Inflammatory macrophage treated with lipopolysaccharide for 4 hours (primary cell): ENCODE results near the gene ZFY.

Experiments
- DNase-seq: peaks from one replicate; pipeline ENCODE4 v3.0.0-alpha.2; 2020

ZFY gene

GRCh38 chrY:2934861-2935715 lies at the start of gene ZFY:
ZFY (plus strand) TSS chrY:2935381; CDS start chrY:2953937, 18,556 bp downstream.
- DNase-seq, result peak; percentile 67

DNA sequence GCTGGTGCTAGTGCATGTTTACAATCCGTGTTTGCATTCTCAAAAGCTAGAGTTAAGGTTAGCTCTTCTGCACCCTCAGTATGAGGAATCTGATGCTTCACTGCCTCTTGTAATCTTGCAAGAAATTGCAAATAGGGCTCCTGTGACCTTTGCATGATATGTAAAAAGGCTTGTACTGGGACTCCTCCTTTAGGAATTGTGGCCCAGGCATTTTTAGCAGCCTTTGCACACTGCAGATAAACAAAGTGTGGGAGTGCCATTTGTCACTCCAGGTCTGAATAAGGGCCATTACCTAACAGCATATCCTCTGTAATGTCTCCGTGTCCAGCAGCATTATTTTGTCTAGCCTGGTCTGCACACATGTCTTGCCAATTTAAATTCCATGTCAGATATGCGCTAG lies 49.3 kb upstream of the ZFY start:
- DNase-seq, result no peak

DNA sequence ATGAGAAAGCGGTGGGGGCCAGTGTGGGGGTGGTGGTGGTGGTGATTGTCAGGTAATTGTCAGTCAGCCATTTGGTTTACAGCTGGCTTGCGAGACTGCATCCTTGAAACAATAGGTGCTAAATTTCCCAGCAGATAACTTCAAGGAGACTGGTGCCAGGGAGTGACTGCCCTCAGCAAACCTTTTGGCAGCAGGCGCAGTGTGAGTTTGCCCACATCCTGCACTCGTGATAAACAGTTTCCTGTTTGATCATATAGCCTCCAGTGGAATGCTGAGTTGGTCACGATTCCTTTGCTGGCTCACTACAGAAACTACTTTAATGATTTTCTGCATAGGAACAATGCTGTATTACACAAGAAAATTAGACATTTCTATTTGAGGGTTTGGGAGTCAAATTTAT lies 47.8 kb upstream of the ZFY start:
- DNase-seq, result peak; percentile 56

GRCh38 chrY:2887955-2888354 lies 47.2 kb upstream of the ZFY start:
- DNase-seq, result peak; percentile 60

DNA sequence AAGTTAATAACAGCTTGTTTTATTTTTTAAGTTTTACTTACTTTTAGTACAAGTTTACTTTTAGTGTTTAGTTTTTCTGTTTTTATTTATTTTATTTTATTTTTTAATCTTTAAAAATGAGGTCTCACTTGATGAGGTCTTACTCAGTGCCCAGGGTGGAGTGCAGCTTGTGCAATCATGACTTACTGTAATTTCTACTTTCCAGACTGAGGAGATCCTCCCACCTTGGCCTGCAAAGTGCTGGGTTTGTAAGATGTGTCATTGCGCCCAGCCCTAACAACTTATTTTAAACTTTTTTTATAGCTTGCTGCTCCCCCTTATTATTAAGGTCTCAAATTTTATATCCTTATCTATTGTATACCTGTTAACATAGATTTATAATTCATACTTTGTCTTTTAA lies 41.7 kb upstream of the ZFY start:
- peak; percentile 80 for DNase-seq

DNA sequence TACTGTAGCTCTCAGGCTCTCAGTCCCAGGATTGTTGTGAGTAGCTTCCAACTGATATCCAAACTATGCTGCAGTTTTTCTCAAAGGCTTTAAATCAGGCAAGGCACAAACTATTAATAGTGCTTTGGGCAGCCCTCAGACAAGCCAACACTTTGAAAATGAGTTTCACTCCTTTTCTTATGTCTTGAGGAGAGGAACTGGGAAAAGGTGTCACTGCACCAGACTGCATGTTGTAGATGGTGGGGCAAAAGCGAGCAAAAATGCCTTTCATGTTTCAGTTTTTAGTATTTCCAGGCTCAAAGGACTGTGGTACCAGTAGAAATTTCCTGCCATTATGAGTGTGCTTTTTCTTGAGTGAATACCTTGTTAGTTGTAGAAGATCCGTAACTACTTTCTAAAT lies 39.1 kb upstream of the ZFY start:
- no peak for DNase-seq

DNA sequence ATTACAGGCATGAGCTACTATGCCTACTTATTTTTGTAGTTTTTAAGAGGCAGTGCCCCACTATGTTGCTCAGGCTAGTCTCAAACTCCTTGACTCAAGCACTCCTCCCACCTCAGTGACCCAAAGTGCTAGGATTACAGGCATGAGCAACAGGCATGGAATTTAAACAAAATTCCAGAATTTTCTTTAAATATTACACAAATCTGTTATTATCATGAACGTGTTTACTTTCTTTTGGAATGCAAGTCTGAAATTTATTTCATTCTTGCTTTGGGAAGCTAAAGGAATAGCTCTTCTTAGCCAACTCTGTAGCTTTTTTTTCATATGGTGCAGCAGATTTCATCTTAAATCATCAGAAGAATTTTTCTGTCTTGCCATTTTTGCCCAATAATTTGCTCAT lies 27.8 kb upstream of the ZFY start:
- no peak for DNase-seq

DNA sequence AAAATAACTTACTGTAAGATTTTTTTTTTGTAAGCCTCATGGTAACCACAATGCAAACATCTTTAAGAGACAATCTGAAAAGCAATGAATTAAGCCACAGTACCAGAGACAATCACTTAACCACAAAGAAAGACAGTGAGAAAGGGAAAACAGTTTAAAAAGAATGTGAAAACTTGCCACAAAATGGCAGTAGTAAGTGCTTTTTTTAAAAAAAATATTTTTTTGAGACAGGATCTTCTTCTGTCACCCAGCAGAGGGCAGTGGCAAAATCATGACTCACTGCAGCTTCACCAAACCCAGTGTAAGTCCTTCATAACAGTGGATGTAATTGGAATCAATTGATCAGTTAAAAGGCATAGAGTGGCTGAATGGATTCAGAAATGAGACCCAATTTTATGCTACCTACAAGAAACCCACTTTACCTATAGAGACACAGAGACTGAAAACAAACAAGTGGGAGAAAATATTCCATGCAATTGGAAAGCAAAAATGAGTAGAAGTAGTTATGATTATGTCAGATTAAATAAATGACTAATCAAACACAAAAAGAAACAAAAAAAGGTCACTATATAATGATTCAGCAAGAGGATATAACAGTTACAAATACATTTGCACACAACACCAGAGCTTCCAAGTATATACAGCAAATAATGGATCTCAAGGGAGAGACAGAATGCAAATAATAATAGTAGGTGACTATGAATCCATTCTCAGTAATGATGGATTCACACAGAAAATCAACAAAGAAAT lies 21.9 kb upstream of the ZFY start:
- peak; percentile 54 for DNase-seq

- no peak for DNase-seq
These were observed 1.1 kb upstream of the ZFY start for GRCh38 chrY:2934078-2934477.

DNA sequence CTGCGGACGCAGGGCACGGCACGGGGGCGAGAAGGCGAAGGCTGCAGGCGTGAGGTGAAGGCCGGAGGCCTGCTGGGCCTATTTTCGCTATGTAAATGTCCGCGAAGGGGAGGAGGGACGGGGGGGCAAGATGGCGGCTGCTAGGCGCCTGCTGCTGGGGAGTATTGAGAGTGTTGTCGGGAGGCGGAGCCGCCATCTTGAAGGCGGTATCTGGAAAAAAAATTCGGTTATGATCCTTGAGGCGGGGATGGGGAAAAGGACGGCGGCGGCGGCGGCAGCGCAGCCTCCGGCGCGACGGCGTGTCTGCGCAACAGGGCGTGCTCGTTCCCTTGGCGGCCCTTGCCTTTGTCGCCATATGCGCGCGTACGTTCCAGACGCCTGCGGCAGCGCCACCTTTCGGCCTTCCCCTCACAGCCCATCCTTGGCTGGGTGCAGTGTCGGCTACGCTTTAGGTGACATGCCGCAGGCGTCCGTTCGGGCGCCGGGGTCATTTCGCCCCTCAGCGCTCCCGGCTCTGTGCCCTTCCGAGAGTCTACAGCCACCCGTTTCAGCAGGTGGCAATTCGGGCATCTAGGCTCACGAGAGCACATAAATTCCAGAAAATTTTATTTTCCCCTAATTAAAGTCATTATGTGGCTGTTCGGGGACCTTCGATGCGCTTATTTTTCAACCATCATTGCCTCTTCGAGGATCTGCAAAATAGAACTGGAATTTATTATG lies 695 bp downstream of the ZFY start:
- DNase-seq, result peak; percentile 86

DNA sequence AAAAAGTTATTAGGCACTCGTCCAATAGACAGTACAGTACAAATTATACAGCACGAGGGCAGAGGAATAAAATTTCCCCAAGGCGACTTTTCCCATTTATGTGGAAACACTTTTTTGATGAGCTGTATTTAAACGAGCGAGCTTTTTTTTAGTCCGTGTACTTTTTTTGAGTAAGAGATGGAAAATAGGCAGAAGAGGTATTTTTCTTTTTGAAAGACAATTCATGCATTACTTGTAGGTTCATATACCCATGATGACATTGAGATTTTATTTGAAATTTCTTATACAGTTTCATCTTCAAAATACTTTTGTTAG lies 1.2 kb downstream of the ZFY start:
- DNase-seq, result no peak

GRCh38 chrY:2937149-2937548 lies 2.0 kb downstream of the ZFY start:
- no peak for DNase-seq

DNA sequence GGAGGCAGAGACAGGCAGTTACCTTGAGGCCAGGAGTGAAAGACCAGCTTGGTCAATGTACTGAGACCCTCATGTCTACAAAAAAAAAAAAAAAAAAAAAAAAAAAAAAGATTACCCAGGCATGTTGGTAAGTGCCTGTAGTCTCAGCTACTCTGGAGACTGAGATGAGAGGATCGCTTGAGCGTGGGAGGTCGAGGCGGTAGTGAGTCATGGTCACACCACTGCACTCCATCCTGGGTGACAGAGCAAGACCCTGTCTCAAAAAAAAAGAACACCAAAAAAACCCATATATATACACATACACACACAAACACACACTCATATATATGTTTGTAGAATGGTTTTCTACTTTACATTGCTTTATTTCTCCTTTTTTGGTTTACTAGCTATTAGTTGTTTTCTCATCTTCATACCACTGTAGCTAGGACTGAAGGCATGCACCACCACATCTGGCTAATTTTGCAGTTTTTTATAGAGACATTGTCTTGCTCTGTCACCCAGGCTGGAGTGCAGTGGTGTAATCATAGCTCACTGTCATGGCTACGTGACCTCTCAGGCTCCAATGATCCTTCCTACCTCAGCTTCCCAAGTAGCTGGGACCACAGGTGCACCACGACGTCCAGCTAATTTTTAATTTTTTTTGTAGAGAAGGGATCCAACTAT lies 14.5 kb downstream of the ZFY start:
- peak; percentile 45 for DNase-seq

- no peak for DNase-seq
These were observed 15.5 kb downstream of the ZFY start for GRCh38 chrY:2950655-2951054.

GRCh38 chrY:2952912-2953311 lies 17.7 kb downstream of the ZFY start:
- DNase-seq, result no peak

GRCh38 chrY:2954735-2955134 lies 19.6 kb downstream of the ZFY start:
- no peak for DNase-seq

DNA sequence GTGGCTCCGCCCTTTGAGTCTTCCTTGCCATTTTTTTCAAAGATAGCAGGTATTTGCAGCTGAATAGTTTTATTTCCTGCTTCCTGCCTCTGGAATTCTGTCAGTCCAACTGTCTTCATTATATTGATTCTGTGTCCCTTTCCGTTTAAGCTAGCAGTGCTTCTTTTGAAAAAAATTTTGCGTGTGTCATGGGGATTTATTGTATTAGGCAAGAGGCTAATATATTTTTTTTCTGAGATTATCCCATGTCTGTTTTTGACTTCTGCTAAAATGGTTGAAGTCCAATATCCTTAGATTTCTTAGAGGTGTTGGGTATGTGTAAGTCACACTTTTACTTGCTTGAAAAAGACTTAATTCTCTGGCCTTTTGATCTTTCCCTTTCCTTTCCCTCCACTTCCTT lies 20.4 kb downstream of the ZFY start:
- DNase-seq, result peak; percentile 12

- no peak for DNase-seq
These were observed 26.9 kb downstream of the ZFY start for GRCh38 chrY:2962061-2962460.

- DNase-seq, result no peak
These were observed 29.6 kb downstream of the ZFY start for GRCh38 chrY:2964814-2965213.

- DNase-seq, result no peak
These were observed 30.4 kb downstream of the ZFY start for GRCh38 chrY:2965629-2966028.

- no peak for DNase-seq
These were observed 34.4 kb downstream of the ZFY start for GRCh38 chrY:2969561-2969960.

GRCh38 chrY:2972708-2973107 lies 37.5 kb downstream of the ZFY start:
- DNase-seq, result peak; percentile 30

DNA sequence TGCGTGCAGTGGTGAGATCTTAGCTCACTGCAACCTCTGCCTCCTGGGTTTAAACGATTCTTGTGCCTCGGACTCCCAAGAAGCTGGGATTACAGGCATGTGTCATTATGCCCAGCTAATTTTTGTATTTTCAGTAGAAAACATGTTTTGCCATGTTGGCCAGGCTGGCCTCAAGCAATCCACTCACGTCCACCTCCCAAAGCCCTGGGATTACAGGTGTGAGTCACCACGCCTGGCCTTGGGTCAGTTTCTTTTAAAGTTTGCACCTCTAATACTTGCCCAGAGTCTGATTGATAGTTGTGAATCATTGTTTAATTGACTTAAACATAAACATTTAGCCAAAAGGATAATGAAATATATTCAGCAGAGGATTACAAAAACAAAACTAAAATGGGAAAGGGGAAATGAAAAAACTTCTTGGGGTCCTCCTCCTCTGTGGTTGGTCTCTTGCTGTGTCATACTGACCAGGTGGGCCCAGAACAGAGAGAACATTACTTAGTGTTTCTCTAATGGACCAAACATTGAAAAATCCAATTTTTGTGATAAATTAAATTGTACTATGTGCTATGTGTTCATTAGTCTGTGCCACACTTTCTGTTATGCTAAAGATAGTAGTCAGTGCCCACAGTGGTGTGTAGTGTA lies 38.0 kb downstream of the ZFY start:
- DNase-seq, result peak; percentile 39
